HEK293 (cell line): ENCODE results near the gene PLA2G3.

Experiments used
- CTCF ChIA-PET: fragments of 350-600 bp; formaldehyde crosslinking; extraction: SDS; loops from one replicate; lab custom pipeline; 2021; ENCODE audit warnings: antibody characterized with exemption; lab: Yijun Ruan, JAX
- POLR2A ChIA-PET: fragments of 300-600 bp; formaldehyde crosslinking; extraction: SDS; loops from one replicate; lab custom pipeline; 2020; ENCODE audit warnings: antibody characterized with exemption, inconsistent platforms; lab: Yijun Ruan, JAX
- H3K27ac ChIP-seq: fragments of 200-500 bp; sonication (Bioruptor generic); 2 replicates; pipeline ENCODE4 v1.5.1; 2014; ENCODE audit warnings: low read depth, low read length, control low read depth, inconsistent platforms; ENCODE audit errors: extremely low read depth
- H3K36me3 ChIP-seq, 2 experiments: fragments of 200-500 bp in 1 of 2; sonication (Bioruptor generic) in 1 of 2; 1 replicate in 1 of 2; 2 replicates in 1 of 2; pipeline ENCODE4 v1.5.1; 2014 to 2017; ENCODE audit warnings: inconsistent platforms in 2 of 2, low read length in 2 of 2; ENCODE audit not compliant: control insufficient read depth in 2 of 2, insufficient read depth in 1 of 2
- H3K4me1 ChIP-seq: fragments of 200-500 bp; sonication (Bioruptor generic); 2 replicates; pipeline ENCODE4 v1.5.1; 2014; ENCODE audit warnings: mild to moderate bottlenecking, low read length, inconsistent platforms; ENCODE audit not compliant: control insufficient read depth, insufficient read depth
- H3K4me3 ChIP-seq: 2 replicates; pipeline ENCODE4 v1.5.1; 2011; ENCODE audit warnings: low read depth, mild to moderate bottlenecking, control low read depth, low read length, moderate library complexity
- H3K9me3 ChIP-seq: fragments of 200-500 bp; sonication (Bioruptor generic); 2 replicates; pipeline ENCODE4 v1.5.1; 2014; ENCODE audit warnings: low read depth, low read length, inconsistent platforms; ENCODE audit not compliant: control insufficient read depth, insufficient read depth
- KLF8 ChIP-seq: fragments of 450-650 bp; formaldehyde crosslinking; IDR thresholded peaks from 2 replicates; pipeline ENCODE4 v1.5.1; 2016; ENCODE audit warnings: missing biosample characterization, missing genetic modification characterization
- ZBTB17 ChIP-seq: fragments of 450-650 bp; formaldehyde crosslinking; IDR thresholded peaks from 2 replicates; pipeline ENCODE4 v1.5.1; 2016; ENCODE audit warnings: missing biosample characterization, missing genetic modification characterization
- ZBTB7A ChIP-seq: fragments of 450-650 bp; formaldehyde crosslinking; IDR thresholded peaks from 2 replicates; pipeline ENCODE4 v1.5.1; 2016; ENCODE audit warnings: low read depth, missing biosample characterization, missing genetic modification characterization
- ZFP3 ChIP-seq: fragments of 450-650 bp; formaldehyde crosslinking; IDR thresholded peaks from 2 replicates; pipeline ENCODE4 v1.5.1; 2016; ENCODE audit warnings: low read depth, missing biosample characterization, missing genetic modification characterization
- ZFP69B ChIP-seq: fragments of 450-650 bp; formaldehyde crosslinking; IDR thresholded peaks from 2 replicates; pipeline ENCODE4 v1.5.1; 2016; ENCODE audit warnings: missing biosample characterization, missing genetic modification characterization
- ZIC2 ChIP-seq: fragments of 450-650 bp; formaldehyde crosslinking; IDR thresholded peaks from 2 replicates; pipeline ENCODE4 v1.5.1; 2016; ENCODE audit warnings: missing biosample characterization, missing genetic modification characterization
- ZNF2 ChIP-seq: fragments of 450-650 bp; formaldehyde crosslinking; IDR thresholded peaks from 2 replicates; pipeline ENCODE4 v1.5.1; 2016; ENCODE audit warnings: missing biosample characterization, missing genetic modification characterization
- ZNF423 ChIP-seq: fragments of 450-650 bp; formaldehyde crosslinking; IDR thresholded peaks from 2 replicates; pipeline ENCODE4 v1.5.1; 2016; ENCODE audit warnings: missing biosample characterization, missing genetic modification characterization
- ZNF529 ChIP-seq: fragments of 450-650 bp; formaldehyde crosslinking; IDR thresholded peaks from 2 replicates; pipeline ENCODE4 v1.5.1; 2017; ENCODE audit warnings: missing genetic modification characterization, missing biosample characterization; ENCODE audit not compliant: insufficient replicate concordance
- ZNF530 ChIP-seq: fragments of 450-650 bp; formaldehyde crosslinking; IDR thresholded peaks from 2 replicates; pipeline ENCODE4 v1.5.1; 2016; ENCODE audit warnings: low read depth, missing biosample characterization, missing genetic modification characterization
- ZNF561 ChIP-seq: fragments of 450-650 bp; IDR thresholded peaks from 2 replicates; pipeline ENCODE4 v1.5.1; 2018; ENCODE audit warnings: missing biosample characterization, missing genetic modification characterization, borderline replicate concordance
- ZNF624 ChIP-seq: fragments of 450-650 bp; formaldehyde crosslinking; IDR thresholded peaks from 2 replicates; pipeline ENCODE4 v1.5.1; 2017; ENCODE audit warnings: missing biosample characterization, missing genetic modification characterization
- ZNF707 ChIP-seq: fragments of 450-650 bp; formaldehyde crosslinking; IDR thresholded peaks from 2 replicates; pipeline ENCODE4 v1.5.1; 2016; ENCODE audit warnings: missing biosample characterization, missing genetic modification characterization
- ZNF776 ChIP-seq: fragments of 450-650 bp; formaldehyde crosslinking; IDR thresholded peaks from 2 replicates; pipeline ENCODE4 v1.5.0; 2017; ENCODE audit warnings: missing biosample characterization, missing genetic modification characterization, borderline replicate concordance
- TF ChIP-seq, protein P1 (sequence below): fragments of 450-650 bp; formaldehyde crosslinking; IDR thresholded peaks from 2 replicates; pipeline ENCODE4 v1.5.1; 2016; ENCODE audit warnings: missing biosample characterization, missing genetic modification characterization
- TF ChIP-seq, protein P2 (sequence below): fragments of 450-650 bp; formaldehyde crosslinking; IDR thresholded peaks from 2 replicates; pipeline ENCODE4 v1.5.1; 2016; ENCODE audit warnings: missing biosample characterization, missing genetic modification characterization

The PLA2G3 gene

DNA sequence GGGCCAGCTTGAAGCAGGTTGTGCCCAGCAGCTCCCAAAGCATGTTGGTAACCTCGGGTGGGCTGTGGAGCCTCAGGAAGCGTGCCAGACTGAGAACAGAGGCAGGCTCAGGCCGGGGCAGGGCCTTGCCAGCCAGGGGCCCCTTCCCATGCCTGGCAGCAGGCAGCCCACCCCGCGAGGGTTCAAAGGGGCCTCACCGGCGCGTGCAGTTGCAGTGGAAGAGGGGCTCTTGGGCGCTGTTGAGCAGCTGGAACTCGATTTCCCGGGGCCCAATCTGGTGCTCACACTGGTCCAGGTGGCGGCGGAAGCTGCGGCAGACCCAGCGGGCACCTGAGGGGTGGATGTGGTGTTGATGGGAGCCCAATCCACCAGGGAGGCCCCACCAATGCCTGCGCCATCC, 3.6 kb downstream of the PLA2G3 start:
- ChIA-PET CTCF (interaction anchor here (0.7 to 2.5 kb wide), 3 partner anchors 12 to 29 kb away, joined by 4 to 15 read pairs (median 10); partner anchors contain the start of gene SELENOM), POLR2A (interaction anchor here (1.4 kb wide), 1 partner anchor 14 kb away, joined by 3 read pairs; the partner anchor contains the start of gene INPP5J)
- peaks cover 0 to 3% of the 10 kb centered on the region in 2 experiments; a peak in 1 of 3 replicates for H3K36me3 ChIP-seq
- no peaks in the 10 kb centered on the region for H3K9me3 ChIP-seq
- peaks cover 4% of the 10 kb centered on the region for H3K4me1 ChIP-seq
- no peak overlapping the region for H3K4me3 ChIP-seq
- no peak overlapping the region for H3K27ac ChIP-seq
- TF ChIP-seq ZNF2 (tag by site-specific recombination) (no peak), ZNF529 (tag by site-specific recombination) (no peak), KLF8 (tag by site-specific recombination) (no peak)
- TF ChIP-seq, all 188 proteins: peak for 0

DNA sequence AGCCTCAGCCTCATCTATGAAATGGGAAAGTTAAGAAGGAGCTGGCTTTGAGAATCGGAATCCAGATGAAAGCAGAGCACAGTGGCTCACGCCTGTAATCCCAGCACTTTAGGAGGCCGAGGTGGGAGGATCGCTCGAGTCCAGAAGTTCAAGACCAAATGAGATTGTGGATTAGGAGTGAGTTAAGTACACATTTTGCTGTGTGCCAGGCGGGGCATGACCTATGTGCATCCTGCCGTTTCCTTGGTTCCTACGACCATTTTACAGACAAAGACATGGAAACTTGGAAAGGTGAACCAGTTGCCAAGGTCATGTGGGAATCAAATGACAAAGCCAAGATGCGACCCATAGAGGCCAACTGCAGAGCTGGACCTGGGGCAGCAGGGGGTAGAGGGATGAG, 4.2 kb downstream of the PLA2G3 start:
- POLR2A ChIA-PET = interaction anchor here (0.8 to 1.4 kb wide), 2 partner anchors 14 to 24 kb away, joined by 3 read pairs; partner anchors contain the start of genes INPP5J and RNF185
- no peaks in the 10 kb centered on the region for H3K9me3 ChIP-seq
- H3K27ac ChIP-seq = no peak overlapping the region
- TF ChIP-seq ZNF707 (tag by site-specific recombination) (no peak), ZNF561 (tag by site-specific recombination) (no peak), ZNF776 (no peak)
- H3K4me3 ChIP-seq = no peak overlapping the region
- CTCF ChIA-PET = interaction anchor here (0.6 to 2.5 kb wide), 4 partner anchors 13 to 28 kb away, joined by 3 to 15 read pairs (median 7); partner anchors contain the start of gene SELENOM
- H3K36me3 ChIP-seq = peaks cover 0 to 3% of the 10 kb centered on the region in 2 experiments; a peak in 2 of 3 replicates
- H3K4me1 ChIP-seq = peaks cover 7% of the 10 kb centered on the region

DNA sequence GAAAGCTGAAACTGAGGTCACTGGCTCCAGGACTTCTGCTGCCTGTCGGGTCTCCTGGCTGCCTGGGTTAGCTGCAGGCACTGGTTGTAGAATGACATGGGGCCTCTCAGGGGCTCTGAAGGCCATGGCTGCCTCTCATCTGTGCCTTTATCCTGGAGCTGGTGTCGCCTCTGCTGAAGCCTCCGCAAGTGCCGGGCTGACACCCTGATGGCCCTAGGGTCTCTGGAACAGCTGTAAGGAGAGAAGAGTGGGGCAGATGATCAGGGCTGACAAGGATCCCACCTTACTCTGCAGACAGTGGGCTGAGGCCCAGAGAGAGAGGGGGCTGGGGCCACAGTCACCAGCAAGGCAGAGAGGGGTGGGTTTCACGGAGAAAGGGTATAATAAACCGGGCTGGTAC, 4.6 kb downstream of the PLA2G3 start:
- Histone ChIP-seq H3K4me3 (no peak overlapping the region), H3K36me3 (peaks cover 0 to 3% of the 10 kb centered on the region in 2 experiments; a peak in 2 of 3 replicates), H3K4me1 (peaks cover 7% of the 10 kb centered on the region), H3K27ac (no peak overlapping the region), H3K9me3 (no peaks in the 10 kb centered on the region)
- ChIA-PET POLR2A (interaction anchor here (0.8 to 1.4 kb wide), 2 partner anchors 13 to 24 kb away, joined by 3 read pairs; partner anchors contain the start of genes INPP5J and RNF185), CTCF (interaction anchor here (0.5 to 2.5 kb wide), 4 partner anchors 13 to 660 kb away, joined by 3 to 15 read pairs (median 6); partner anchors contain the start of gene SELENOM)
- TF ChIP-seq ZBTB7A (tag by site-specific recombination) (no peak), ZIC2 (tag by site-specific recombination) (no peak), ZNF423 (tag by site-specific recombination) (no peak), ZFP3 (tag by site-specific recombination) (no peak), ZNF624 (no peak), ZBTB17 (tag by site-specific recombination) (no peak), ZNF530 (no peak), ZFP69B (tag by site-specific recombination) (no peak)
- TF ChIP-seq, protein P1, sequence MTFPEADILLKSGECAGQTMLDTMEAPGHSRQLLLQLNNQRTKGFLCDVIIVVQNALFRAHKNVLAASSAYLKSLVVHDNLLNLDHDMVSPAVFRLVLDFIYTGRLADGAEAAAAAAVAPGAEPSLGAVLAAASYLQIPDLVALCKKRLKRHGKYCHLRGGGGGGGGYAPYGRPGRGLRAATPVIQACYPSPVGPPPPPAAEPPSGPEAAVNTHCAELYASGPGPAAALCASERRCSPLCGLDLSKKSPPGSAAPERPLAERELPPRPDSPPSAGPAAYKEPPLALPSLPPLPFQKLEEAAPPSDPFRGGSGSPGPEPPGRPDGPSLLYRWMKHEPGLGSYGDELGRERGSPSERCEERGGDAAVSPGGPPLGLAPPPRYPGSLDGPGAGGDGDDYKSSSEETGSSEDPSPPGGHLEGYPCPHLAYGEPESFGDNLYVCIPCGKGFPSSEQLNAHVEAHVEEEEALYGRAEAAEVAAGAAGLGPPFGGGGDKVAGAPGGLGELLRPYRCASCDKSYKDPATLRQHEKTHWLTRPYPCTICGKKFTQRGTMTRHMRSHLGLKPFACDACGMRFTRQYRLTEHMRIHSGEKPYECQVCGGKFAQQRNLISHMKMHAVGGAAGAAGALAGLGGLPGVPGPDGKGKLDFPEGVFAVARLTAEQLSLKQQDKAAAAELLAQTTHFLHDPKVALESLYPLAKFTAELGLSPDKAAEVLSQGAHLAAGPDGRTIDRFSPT (tag by site-specific recombination) = no peak
- TF ChIP-seq, protein P2, sequence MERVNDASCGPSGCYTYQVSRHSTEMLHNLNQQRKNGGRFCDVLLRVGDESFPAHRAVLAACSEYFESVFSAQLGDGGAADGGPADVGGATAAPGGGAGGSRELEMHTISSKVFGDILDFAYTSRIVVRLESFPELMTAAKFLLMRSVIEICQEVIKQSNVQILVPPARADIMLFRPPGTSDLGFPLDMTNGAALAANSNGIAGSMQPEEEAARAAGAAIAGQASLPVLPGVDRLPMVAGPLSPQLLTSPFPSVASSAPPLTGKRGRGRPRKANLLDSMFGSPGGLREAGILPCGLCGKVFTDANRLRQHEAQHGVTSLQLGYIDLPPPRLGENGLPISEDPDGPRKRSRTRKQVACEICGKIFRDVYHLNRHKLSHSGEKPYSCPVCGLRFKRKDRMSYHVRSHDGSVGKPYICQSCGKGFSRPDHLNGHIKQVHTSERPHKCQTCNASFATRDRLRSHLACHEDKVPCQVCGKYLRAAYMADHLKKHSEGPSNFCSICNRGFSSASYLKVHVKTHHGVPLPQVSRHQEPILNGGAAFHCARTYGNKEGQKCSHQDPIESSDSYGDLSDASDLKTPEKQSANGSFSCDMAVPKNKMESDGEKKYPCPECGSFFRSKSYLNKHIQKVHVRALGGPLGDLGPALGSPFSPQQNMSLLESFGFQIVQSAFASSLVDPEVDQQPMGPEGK (tag by site-specific recombination) = no peak
